ENCODE measurements around the gene PTPRN2. TPM values are rescaled to one million over a fixed set of nuclear protein-coding genes. Genes with fewer than 3 reads are reported as not detected.

PTPRN2 gene
- total RNA-seq, 1 donor from 2014 or later, result 32.2 TPM

DNA sequence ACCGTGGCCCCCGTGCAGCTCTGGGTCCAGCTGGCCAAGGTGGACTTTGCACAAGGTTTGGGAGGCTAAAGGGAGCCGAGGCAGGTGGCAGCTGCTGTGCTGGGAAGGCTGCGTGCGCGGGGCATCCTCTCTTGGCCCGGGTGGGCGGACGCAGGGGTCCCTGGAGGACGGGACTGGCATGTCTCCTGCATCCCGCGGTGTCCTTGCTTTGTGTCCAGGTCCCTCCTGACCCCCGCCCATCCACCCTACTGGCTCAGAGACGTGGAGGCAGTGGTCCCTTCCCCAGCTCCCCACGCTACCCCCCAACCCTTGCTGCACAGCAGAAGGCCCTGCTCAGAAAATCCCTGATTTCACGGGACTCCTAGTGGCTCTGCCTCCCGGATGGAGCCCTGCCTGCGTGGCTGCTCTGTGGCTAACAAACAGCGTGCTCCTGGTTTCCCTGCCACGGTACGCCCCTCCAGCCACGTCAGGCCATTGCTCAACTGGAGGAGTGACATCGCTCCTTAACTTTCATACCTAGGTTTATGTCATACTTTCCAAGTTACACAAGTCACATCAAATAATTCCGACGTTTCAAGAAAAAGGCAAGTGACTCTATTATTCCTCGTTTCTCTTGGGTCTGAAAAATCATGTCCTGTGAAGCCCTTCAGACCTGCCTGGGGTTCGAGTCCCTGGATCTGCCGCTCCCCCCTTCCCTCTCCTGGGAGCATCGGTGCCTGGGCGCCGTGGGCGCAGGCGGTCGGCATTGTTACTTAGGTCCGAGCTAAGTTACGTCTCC lies 829.0 kb downstream of the PTPRN2 start:
- TF ChIP-seq, protein P1, sequence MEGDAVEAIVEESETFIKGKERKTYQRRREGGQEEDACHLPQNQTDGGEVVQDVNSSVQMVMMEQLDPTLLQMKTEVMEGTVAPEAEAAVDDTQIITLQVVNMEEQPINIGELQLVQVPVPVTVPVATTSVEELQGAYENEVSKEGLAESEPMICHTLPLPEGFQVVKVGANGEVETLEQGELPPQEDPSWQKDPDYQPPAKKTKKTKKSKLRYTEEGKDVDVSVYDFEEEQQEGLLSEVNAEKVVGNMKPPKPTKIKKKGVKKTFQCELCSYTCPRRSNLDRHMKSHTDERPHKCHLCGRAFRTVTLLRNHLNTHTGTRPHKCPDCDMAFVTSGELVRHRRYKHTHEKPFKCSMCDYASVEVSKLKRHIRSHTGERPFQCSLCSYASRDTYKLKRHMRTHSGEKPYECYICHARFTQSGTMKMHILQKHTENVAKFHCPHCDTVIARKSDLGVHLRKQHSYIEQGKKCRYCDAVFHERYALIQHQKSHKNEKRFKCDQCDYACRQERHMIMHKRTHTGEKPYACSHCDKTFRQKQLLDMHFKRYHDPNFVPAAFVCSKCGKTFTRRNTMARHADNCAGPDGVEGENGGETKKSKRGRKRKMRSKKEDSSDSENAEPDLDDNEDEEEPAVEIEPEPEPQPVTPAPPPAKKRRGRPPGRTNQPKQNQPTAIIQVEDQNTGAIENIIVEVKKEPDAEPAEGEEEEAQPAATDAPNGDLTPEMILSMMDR (conservative IDR thresholded peaks at IDR 0.05), result no peak
- Mint-ChIP-seq H3K9me3 (no peaks in the 10 kb centered on the region), H3K4me3 (no peak overlapping the region), H3K27me3 (ENCODE audit: low read depth) (no peaks in the 10 kb centered on the region), H3K36me3 (ENCODE audit: low read depth) (no peaks in the 10 kb centered on the region), H3K27ac (ENCODE audit: unreplicated experiment) (no peak overlapping the region), H3K4me1 (peaks cover 3% of the 10 kb centered on the region)
- no peak for DNase-seq (ENCODE audit: low read depth, low spot score)

DNA sequence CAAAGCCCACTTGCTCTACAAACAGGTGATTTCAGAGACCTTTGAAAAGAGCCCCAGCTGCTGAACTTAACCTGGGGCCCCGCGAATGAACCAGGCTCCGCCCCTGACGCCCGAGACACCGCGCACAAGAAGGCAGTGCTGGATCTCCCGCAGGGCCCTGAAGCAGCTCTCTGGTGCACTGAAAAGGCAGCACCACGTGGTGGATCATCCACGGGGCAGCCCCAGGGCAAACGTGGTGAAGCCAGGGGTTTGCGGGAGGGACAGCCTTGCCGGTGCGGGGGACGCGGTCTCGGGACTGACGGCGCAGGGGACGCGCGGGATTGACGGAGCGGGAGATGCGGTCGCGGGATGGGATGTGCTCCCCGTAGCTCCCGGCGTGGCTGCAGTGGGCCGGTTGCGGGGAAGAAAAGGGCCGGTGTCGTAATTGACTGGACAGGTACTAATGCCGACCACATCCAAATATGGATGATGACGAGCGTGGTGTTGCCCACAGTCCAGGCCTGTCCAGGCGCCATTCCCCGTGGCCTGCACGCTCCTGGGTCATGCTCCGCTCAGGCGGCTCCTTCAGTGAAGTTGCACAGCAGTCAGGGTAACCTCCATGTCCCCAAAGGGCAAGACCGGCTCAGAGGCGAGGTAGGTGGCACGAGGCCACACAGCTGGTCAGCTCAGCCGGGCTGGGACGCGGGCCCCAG lies 829.7 kb downstream of the PTPRN2 start:
- DNase-seq (ENCODE audit: low read depth, low spot score), result no peak
- Mint-ChIP-seq H3K4me3 (no peak overlapping the region), H3K4me1 (peaks cover 3% of the 10 kb centered on the region), H3K36me3 (ENCODE audit: low read depth) (no peaks in the 10 kb centered on the region), H3K9me3 (no peaks in the 10 kb centered on the region), H3K27me3 (ENCODE audit: low read depth) (no peaks in the 10 kb centered on the region), H3K27ac (ENCODE audit: unreplicated experiment) (no peak overlapping the region)
- TF ChIP-seq, protein P1 (conservative IDR thresholded peaks at IDR 0.05), result no peak

DNA sequence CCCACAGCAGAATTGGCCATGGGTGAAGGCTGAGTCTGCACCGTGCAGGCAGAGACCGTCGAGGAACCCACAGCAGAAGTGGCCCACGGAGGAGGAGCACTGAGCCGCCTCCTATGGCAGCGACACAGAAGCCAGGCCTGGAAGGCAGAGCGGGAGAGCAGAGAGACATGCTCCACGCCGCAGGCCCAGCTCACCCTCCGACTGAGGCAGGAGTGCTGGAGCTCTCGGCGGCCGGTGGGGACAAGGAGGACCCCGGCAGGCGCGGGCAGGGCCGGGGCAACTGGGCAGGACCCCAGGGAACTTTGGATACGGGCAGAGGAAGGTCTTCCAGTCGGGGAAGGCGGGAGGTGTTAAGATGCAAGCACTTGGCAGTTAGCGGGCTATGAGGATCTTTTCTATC lies 830.4 kb downstream of the PTPRN2 start:
- no peak for DNase-seq (ENCODE audit: low read depth, low spot score)
- Mint-ChIP-seq H3K27me3 (ENCODE audit: low read depth) (no peaks in the 10 kb centered on the region), H3K36me3 (ENCODE audit: low read depth) (no peaks in the 10 kb centered on the region), H3K4me1 (peaks cover 8% of the 10 kb centered on the region), H3K27ac (ENCODE audit: unreplicated experiment) (no peak overlapping the region), H3K9me3 (no peaks in the 10 kb centered on the region), H3K4me3 (no peak overlapping the region)
- TF ChIP-seq, protein P1 (conservative IDR thresholded peaks at IDR 0.05), result no peak

DNA sequence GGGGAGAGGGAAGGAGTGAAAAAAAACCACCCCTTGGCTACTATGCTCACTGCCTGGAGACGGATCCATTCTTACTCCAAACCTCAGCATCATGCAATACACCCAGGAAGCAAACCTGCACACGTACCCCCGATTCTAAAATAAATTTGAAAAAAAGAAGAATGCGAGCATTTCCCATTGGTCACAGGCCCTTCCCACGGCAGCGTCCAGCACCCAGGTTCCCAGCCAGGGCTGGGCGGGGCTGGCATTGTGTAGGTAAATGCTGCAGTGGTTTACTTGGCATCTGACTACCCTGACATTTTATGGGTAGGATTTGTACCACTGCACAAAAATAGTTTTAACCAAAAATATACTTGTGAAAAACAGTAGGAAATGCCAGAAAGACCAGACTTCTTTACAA lies 831.9 kb downstream of the PTPRN2 start:
- H3K36me3 Mint-ChIP-seq (ENCODE audit: low read depth), result no peaks in the 10 kb centered on the region
- H3K27ac Mint-ChIP-seq (ENCODE audit: unreplicated experiment), result no peak overlapping the region
- no peaks in the 10 kb centered on the region for H3K9me3 Mint-ChIP-seq
- H3K27me3 Mint-ChIP-seq (ENCODE audit: low read depth), result no peaks in the 10 kb centered on the region
- H3K4me3 Mint-ChIP-seq, result no peak overlapping the region
- peaks cover 17% of the 10 kb centered on the region for H3K4me1 Mint-ChIP-seq
- TF ChIP-seq, protein P1 (conservative IDR thresholded peaks at IDR 0.05), result no peak
- no peak for DNase-seq (ENCODE audit: low read depth, low spot score)

DNA sequence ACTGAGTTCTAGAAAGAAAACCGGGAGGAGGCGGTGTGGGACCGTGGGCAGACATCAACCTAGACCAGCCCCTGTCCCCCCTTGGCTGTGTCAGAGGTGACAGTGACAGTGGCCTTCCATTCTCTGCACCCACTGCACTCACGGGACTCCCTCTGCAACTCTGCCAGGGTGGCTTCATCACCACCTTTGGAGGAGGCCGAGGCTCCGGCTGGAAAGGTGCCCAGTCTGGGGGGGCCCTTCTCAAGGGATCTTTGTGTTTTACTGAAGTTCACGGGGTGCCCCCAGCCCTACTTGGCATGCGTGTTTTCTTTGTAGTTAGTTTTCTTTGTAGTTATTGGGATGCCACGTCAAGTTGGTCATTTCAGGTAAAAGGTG lies 833.2 kb downstream of the PTPRN2 start:
- TF ChIP-seq, protein P1 (conservative IDR thresholded peaks at IDR 0.05), result no peak
- Mint-ChIP-seq H3K4me3 (no peak overlapping the region), H3K27me3 (ENCODE audit: low read depth) (no peaks in the 10 kb centered on the region), H3K27ac (ENCODE audit: unreplicated experiment) (no peak overlapping the region), H3K4me1 (peaks cover 13% of the 10 kb centered on the region), H3K36me3 (ENCODE audit: low read depth) (no peaks in the 10 kb centered on the region), H3K9me3 (no peaks in the 10 kb centered on the region)
- DNase-seq (ENCODE audit: low read depth, low spot score), result no peak
